ENCODE measurements around the gene GAPDHS.

- TF ChIP-seq, protein P1, sequence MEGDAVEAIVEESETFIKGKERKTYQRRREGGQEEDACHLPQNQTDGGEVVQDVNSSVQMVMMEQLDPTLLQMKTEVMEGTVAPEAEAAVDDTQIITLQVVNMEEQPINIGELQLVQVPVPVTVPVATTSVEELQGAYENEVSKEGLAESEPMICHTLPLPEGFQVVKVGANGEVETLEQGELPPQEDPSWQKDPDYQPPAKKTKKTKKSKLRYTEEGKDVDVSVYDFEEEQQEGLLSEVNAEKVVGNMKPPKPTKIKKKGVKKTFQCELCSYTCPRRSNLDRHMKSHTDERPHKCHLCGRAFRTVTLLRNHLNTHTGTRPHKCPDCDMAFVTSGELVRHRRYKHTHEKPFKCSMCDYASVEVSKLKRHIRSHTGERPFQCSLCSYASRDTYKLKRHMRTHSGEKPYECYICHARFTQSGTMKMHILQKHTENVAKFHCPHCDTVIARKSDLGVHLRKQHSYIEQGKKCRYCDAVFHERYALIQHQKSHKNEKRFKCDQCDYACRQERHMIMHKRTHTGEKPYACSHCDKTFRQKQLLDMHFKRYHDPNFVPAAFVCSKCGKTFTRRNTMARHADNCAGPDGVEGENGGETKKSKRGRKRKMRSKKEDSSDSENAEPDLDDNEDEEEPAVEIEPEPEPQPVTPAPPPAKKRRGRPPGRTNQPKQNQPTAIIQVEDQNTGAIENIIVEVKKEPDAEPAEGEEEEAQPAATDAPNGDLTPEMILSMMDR (IDR thresholded peaks at IDR 0.05): no peak
- no peak for TF ChIP-seq POLR2A (IDR thresholded peaks at IDR 0.05)
These were observed 42.9 kb upstream of the GAPDHS start, which contains the start of gene KRTDAP for GRCh38 chr19:35490364-35490763.
